Epithelial cell of esophagus (primary cell): ENCODE data around the gene CPPED1.

ENCODE experiments used
- DNase-seq: peaks from one replicate; pipeline ENCODE4 v3.0.0; 2010; ENCODE audit warnings: low read depth
- H3K4me3 ChIP-seq: 2 replicates; pipeline ENCODE4 v1.5.1; 2011; ENCODE audit warnings: mild to moderate bottlenecking, low read length, control low read depth
- CTCF ChIP-seq: IDR thresholded peaks from 2 replicates; pipeline ENCODE4 v1.5.1; 2011; ENCODE audit warnings: low read depth, mild to moderate bottlenecking, low read length, control low read depth, inconsistent platforms; ENCODE audit not compliant: insufficient read depth; ENCODE audit errors: missing control alignments

CPPED1 gene

GRCh38 chr16:12700161-12700560, 103.5 kb downstream of the CPPED1 start:
- TF ChIP-seq CTCF, result no peak
- H3K4me3 ChIP-seq, result no peak overlapping the region
- DNase-seq, result no peak

- no peak for DNase-seq
- TF ChIP-seq CTCF, result no peak
- H3K4me3 ChIP-seq, result no peak overlapping the region
Measured at GRCh38 chr16:12699161-12699560, 104.5 kb downstream of the CPPED1 start.

GRCh38 chr16:12697437-12697836, 106.2 kb downstream of the CPPED1 start:
- H3K4me3 ChIP-seq, result no peak overlapping the region
- TF ChIP-seq CTCF, result no peak
- no peak for DNase-seq

- no peak overlapping the region for H3K4me3 ChIP-seq
- DNase-seq, result no peak
- no peak for TF ChIP-seq CTCF
Measured at GRCh38 chr16:12695454-12695853, 108.2 kb downstream of the CPPED1 start.

- H3K4me3 ChIP-seq, result no peak overlapping the region
- no peak for TF ChIP-seq CTCF
- no peak for DNase-seq
Measured at GRCh38 chr16:12690024-12690423, 113.7 kb downstream of the CPPED1 start.

GRCh38 chr16:12688951-12689850, 114.5 kb downstream of the CPPED1 start:
- no peak overlapping the region for H3K4me3 ChIP-seq
- DNase-seq, result no peak
- TF ChIP-seq CTCF, result no peak

- H3K4me3 ChIP-seq, result no peak overlapping the region
- no peak for DNase-seq
- no peak for TF ChIP-seq CTCF
Measured at GRCh38 chr16:12685806-12686205, 117.9 kb downstream of the CPPED1 start.
